HG03442 (cell line): Measurements from ENCODE around the gene KRTAP10-4.
"Not testable (repeated sequence)": the region's sequence is repeated elsewhere in the genome, so short reads cannot be mapped to it uniquely, and the experiment has no call there.

Source experiments
- ATAC-seq: cut with Tn5 transposase; IDR thresholded peaks from one replicate; pipeline ENCODE4 v1.9.1; 2021; ENCODE audit warnings: mild to moderate bottlenecking, moderate library complexity; ENCODE audit not compliant: unreplicated experiment

The KRTAP10-4 gene

GRCh38 chr21:44578371-44579055 lies 5.0 kb downstream of the KRTAP10-4 start:
- ATAC-seq, result no peak

DNA sequence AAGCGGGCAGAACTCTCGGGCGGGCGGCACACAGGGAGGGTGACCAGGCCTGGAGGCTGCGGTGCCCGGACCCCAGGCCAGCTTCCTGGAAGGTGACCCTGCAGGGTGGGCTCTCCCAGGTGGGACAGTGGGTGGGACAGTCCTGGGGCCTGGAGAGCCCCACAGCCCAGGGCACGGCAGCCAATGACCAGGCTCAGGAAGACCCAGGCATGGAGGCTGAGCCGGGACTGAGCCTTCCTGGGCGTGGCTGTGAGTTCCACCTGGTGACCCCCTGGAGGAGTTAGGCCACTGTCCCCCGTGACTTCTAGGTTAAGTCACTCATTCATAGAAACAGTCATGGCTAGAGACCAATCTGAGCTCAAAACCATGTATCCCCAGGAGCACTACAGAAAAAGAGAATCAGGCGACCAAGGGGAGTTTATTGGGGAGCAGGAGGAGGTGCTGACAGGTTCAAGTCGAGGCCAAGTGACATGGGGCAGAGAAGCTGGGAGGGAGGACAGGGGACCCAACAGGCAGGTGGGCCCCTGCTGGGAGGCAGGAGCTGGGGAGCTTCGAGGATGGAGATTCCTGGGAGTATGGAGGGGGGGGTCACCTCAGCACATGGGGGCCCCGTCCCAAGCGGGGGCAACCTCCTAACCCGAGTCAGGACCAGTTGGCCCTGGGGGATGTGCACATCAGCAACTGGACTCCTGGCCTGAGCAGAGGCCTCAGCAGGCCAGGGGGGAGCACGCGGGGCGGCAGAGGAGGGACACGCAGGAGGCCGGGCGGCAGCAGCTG lies 5.7 kb downstream of the KRTAP10-4 start:
- ATAC-seq, result no peak

DNA sequence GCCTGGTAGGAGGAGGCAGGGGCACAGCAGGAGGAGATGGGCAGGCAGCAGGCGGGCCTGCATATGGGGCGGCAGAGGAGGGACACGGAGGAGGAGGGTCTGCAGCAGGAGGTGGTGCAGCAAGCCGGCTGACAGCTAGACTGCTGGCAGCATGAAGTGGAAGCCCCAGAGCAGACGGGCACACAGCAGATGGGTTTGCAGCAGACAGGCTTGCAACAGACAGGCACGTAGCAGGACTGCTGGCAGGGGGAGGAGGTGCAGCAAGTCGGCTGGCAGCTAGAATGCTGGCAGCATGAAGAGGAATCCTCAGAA lies 6.3 kb downstream of the KRTAP10-4 start:
- no peak for ATAC-seq

- ATAC-seq, result not testable (repeated sequence)
These were observed 6.8 kb downstream of the KRTAP10-4 start, which contains the start of gene KRTAP10-5 for GRCh38 chr21:44580231-44580821. KRTAP10-5 (minus strand) TSS chr21:44580604; CDS start chr21:44580578, 26 bp downstream.

- ATAC-seq, result no peak
These were observed 7.6 kb downstream of the KRTAP10-4 start for GRCh38 chr21:44581158-44581557.

GRCh38 chr21:44582055-44582454 lies 8.5 kb downstream of the KRTAP10-4 start:
- ATAC-seq, result no peak

GRCh38 chr21:44583089-44583799 lies 9.7 kb downstream of the KRTAP10-4 start:
- no peak for ATAC-seq

DNA sequence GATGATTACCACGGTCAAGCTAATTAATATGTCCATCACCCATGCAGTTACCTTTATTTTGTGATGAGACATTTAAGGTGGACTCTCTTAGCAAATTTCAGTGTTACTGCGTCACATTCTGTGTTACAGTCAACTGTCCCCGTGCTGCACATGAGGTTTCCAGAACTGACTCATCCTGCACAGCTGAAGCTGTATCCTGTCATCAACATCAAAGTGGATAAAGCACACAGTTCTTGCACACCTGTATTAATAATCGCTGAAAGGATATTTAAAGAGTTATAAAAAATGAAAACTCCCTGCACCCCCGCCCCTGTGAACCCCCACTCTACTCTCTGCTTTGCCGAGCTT lies 10.2 kb downstream of the KRTAP10-4 start:
- ATAC-seq, result no peak

- no peak for ATAC-seq
These were observed 12.4 kb downstream of the KRTAP10-4 start for GRCh38 chr21:44585892-44586291.

GRCh38 chr21:44589094-44589493 lies 15.6 kb downstream of the KRTAP10-4 start:
- ATAC-seq, result no peak

- ATAC-seq, result no peak
These were observed 16.2 kb downstream of the KRTAP10-4 start for GRCh38 chr21:44589586-44590305.

DNA sequence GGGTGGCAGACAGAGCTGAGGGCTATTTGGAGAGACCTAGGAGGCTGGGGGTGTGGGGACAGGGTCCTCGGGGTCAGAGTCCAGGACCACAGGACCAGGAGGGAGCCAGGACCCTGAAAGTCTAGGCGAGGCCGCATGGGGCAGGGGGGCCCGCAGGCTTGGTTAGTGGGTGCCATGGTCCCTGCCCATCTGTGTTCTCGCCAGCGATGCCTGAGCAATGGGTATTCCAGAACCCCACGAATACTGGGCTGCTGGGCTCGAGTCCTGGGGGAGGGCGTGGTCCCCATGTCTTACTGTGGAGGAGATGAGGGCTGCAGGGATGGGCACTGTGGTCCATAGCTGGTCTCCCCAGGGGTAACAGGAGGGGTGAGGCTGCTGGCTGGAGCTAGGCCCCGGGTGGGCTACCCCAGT lies 16.8 kb downstream of the KRTAP10-4 start:
- no peak for ATAC-seq

GRCh38 chr21:44590897-44591800 lies 17.6 kb downstream of the KRTAP10-4 start:
- ATAC-seq, result not testable (repeated sequence)

GRCh38 chr21:44591801-44592130 lies 18.2 kb downstream of the KRTAP10-4 start:
- ATAC-seq, result not testable (repeated sequence)

GRCh38 chr21:44592446-44593311 lies 19.1 kb downstream of the KRTAP10-4 start, which contains the start of gene KRTAP10-6:
KRTAP10-6 (minus strand) TSS chr21:44592505; CDS start chr21:44592484, 21 bp downstream.
- ATAC-seq, result no peak

DNA sequence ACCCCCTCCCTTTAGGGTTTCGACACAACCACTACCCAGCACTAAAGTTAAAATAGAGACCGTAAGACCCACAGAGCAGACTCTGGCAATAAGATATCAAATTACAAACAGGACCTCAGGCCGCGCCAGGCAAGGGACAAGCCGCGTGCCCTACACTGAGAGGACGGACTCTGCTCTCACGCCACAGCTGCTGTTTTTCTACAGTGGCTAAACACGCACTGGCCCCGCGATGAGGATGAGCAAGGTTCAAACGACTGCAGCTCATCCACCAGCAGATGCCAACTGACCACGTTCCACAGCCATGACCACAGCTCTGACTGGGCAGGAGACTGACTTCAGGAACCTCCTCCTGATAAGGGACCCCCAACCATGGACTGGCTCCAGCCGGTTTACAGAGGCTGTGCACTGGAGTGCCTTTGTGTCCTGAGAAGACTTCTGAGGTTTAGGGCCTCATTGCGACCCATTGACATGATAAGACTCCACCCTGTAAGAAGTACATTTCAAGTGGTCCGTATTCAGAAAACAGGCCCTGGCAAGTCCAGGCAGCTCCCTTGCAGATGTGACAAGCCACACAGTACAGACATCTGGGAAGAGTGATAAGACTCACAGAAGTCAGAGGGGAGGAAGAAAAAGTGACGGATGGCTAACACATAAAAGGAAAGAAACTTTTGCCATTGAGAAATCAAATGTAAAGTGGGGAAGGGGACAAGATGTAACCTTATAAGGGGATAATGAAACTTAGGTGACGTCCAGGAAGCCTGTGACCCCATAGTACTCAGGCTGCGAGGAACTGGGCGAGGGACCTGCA lies 20.3 kb downstream of the KRTAP10-4 start:
- ATAC-seq, result no peak

DNA sequence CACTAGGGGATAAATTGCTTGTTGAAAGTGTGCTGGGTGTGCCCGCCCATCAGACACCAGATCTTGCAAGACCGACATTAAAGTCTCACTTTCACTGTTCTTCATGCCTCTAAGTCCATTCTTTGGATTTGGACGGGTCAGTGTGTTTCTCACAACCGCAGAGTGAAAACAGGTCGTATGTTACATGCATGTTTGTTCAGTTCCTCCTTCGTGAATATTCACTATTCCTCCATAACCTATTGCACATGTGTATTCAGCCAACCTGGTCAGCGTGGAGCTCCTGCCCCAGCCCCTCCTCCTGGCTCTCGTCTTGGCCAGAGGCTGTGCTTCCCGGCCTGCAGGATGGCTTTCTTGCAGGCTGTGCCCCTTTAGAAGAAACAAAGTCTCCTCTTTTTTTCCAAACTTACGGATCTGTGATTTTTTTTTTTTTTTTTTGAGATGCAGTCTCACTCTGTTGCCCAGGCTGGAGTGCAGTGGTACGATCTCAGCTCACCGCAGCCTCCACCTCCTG lies 20.9 kb downstream of the KRTAP10-4 start:
- no peak for ATAC-seq

DNA sequence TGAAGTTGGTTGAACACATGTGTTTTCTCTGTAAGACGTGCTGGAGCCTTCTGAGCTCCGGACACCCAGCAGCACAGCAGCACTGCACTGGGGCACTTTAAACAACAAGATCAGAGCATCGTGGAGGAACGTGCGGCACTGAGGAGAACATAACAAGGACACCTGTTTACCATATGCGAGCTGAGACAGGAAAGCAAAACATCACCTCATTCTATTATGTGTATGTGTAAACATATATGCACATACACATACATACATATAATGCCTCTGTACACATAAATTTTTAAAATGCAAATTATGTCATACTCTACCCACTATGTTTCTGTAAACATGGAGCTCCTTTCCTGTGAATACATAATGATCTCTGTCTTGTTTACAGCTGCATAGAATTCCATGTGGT lies 22.0 kb downstream of the KRTAP10-4 start:
- no peak for ATAC-seq
